ENCODE measurements around the gene BICRA. TPM values are rescaled to one million over a fixed set of nuclear protein-coding genes. Genes with fewer than 3 reads are reported as not detected.

The BICRA gene
- total RNA-seq, 1 experiment from 2014 or later: 29.3 TPM

- Histone ChIP-seq H2BK120ac (ENCODE audit: low read depth, low read length, poor library complexity, severe bottlenecking) (no peak overlapping the region), H3K4me2 (ENCODE audit: insufficient read depth, insufficient read length, low read length) (no peak overlapping the region), H3K9ac (ENCODE audit: extremely low read depth, insufficient read length, low read length) (no peak overlapping the region), H2AFZ (ENCODE audit: low read length) (no peak overlapping the region), H3K14ac (ENCODE audit: insufficient read depth, low read length) (no peak overlapping the region), H4K8ac (replicated peaks; ENCODE audit: insufficient read length, low read depth, low read length) (peak overlapping the region; percentile 2), H3K27me3 (ENCODE audit: insufficient read depth, low read length) (no peaks in the 10 kb centered on the region), H3K4ac (ENCODE audit: low read depth, low read length) (no peak overlapping the region), H3T11ph (ENCODE audit: low read length) (no peak overlapping the region), H2BK12ac (ENCODE audit: insufficient read length, low read depth, low read length) (no peak overlapping the region), H2BK5ac (ENCODE audit: insufficient read length, low read length) (no peak overlapping the region), H4K91ac (ENCODE audit: insufficient read length, low read depth, low read length) (no peak overlapping the region), H3K79me2 (ENCODE audit: insufficient read depth, low read length) (peaks cover 30% of the 10 kb centered on the region; the same call in 1 of the 2 replicates), H3K79me1 (ENCODE audit: insufficient read depth, low read depth, low read length, poor library complexity, severe bottlenecking) (peaks cover 23% of the 10 kb centered on the region), H2BK20ac (ENCODE audit: low read depth, low read length, poor library complexity, severe bottlenecking) (no peak overlapping the region), H3K9me3 (ENCODE audit: control insufficient read depth, low read depth, low read length) (no peaks in the 10 kb centered on the region), H3K4me1 (ENCODE audit: insufficient read depth, low read length) (peaks cover 4% of the 10 kb centered on the region; the same call in 1 of the 2 replicates), H3K56ac (ENCODE audit: insufficient read length, low read depth, low read length) (no peak overlapping the region), H2AK5ac (ENCODE audit: insufficient read length, low read length) (no peak overlapping the region), H4K20me1 (ENCODE audit: control insufficient read depth, insufficient read depth, insufficient read length) (no peaks in the 10 kb centered on the region), H2BK15ac (ENCODE audit: low read depth, low read length) (no peak overlapping the region), H3K23me2 (ENCODE audit: insufficient read length, low read depth, low read length, poor library complexity, severe bottlenecking) (no peaks in the 10 kb centered on the region), H4K5ac (ENCODE audit: insufficient read length, low read depth, low read length) (no peak overlapping the region), H3K23ac (ENCODE audit: insufficient read length, low read depth, low read length) (no peak overlapping the region), H3K18ac (ENCODE audit: insufficient read length, low read depth, low read length) (no peak overlapping the region), H3K27ac (ENCODE audit: insufficient read length, low read depth, low read length) (no peak overlapping the region)
- H3K4me3 Mint-ChIP-seq: peak overlapping the region in 1 of 2 experiments; percentile 44; a peak in 1 of 5 replicates
- no CpG with 5 or more reads among the region's 8 CpGs for WGBS (ENCODE audit: extremely low coverage, insufficient read length, low lambda C conversion rate)
- no peak for TF ChIP-seq CTCF (conservative IDR thresholded peaks at IDR 0.05)
- peaks cover 37 to 38% of the 10 kb centered on the region in 2 experiments for H3K4me1 Mint-ChIP-seq
- H3K27me3 Mint-ChIP-seq (ENCODE audit: low read depth): no peaks in the 10 kb centered on the region
- H3K27ac Mint-ChIP-seq: peak overlapping the region in 2 of 3 experiments; percentile 72 to 98; a peak in 4 of 7 replicates
- H3K9me3 Mint-ChIP-seq: no peaks in the 10 kb centered on the region
- DNase-seq: no peak
- peaks cover 4 to 29% (median 24%) of the 10 kb centered on the region in 3 experiments for H3K36me3 Mint-ChIP-seq (ENCODE audit: insufficient read depth in 1 of 3, low read depth in 3 of 3)
These were observed 17.3 kb downstream of the BICRA start for GRCh38 chr19:47626238-47626637.

Measured in H9 (cell line).